Transverse colon (tissue), 1 donor: ENCODE results near the gene CCDC71.

Source experiments
- EP300 ChIP-seq: sonication (generic); formaldehyde crosslinking; IDR thresholded peaks from one replicate; pipeline ENCODE4 v1.6.1; 2017; ENCODE audit warnings: antibody characterized with exemption, low read depth
- POLR2A ChIP-seq: fragments of 450-650 bp; IDR thresholded peaks from one replicate; pipeline ENCODE4 v1.6.1; 2016; ENCODE audit warnings: antibody characterized with exemption, mild to moderate bottlenecking, moderate library complexity

- TF ChIP-seq POLR2A (no peak), EP300 (no peak)
Observed at GRCh38 chr3:49131576-49131975, 34.6 kb downstream of the CCDC71 start.
